Keratinocyte (primary cell): ENCODE results near the gene C16orf95. TPM values are rescaled to one million over a fixed set of nuclear protein-coding genes. Genes with fewer than 3 reads are reported as not detected.

Experiments
- DNase-seq: peaks from one replicate; pipeline ENCODE4 v3.0.0-alpha.2; 2011; ENCODE audit warnings: low read depth, missing footprints, low spot score
- FAIRE-seq: peaks from 2 replicates; lab custom pipeline; 2011; peaks lifted over from hg19 to GRCh38; lab: Jason Lieb, UNC
- H2AFZ ChIP-seq: 2 replicates; pipeline ENCODE4 v1.6.0; 2012; ENCODE audit warnings: low read length, control low read depth, inconsistent platforms; ENCODE audit not compliant: control insufficient read depth
- H3K27ac ChIP-seq: 2 replicates; pipeline ENCODE4 v1.5.1; 2011; ENCODE audit warnings: low read length; ENCODE audit not compliant: control insufficient read depth, insufficient read depth
- H3K27me3 ChIP-seq: 3 replicates; pipeline ENCODE4 v1.6.0; 2011; ENCODE audit warnings: low read length; ENCODE audit not compliant: control insufficient read depth, insufficient read depth; ENCODE audit errors: extremely low read depth
- H3K36me3 ChIP-seq, 2 experiments: 2 replicates in 1 of 2; 3 replicates in 1 of 2; pipeline ENCODE4 v1.5.1; 2011; ENCODE audit warnings: low read length in 2 of 2, mild to moderate bottlenecking in 1 of 2; ENCODE audit not compliant: control insufficient read depth in 2 of 2, insufficient read depth in 2 of 2; ENCODE audit errors: extremely low read depth in 1 of 2
- H3K4me1 ChIP-seq: 3 replicates; pipeline ENCODE4 v1.5.1; 2011; ENCODE audit warnings: low read length; ENCODE audit not compliant: control insufficient read depth, insufficient read depth; ENCODE audit errors: extremely low read depth
- H3K4me2 ChIP-seq: 3 replicates; pipeline ENCODE4 v1.6.0; 2011; ENCODE audit warnings: low read depth, low read length; ENCODE audit not compliant: control insufficient read depth, insufficient read depth; ENCODE audit errors: extremely low read depth
- H3K4me3 ChIP-seq, 3 experiments: fragments of 200-600 bp in 1 of 3; sonication (generic) in 1 of 3; 2 replicates in 2 of 3; 3 replicates in 1 of 3; pipeline ENCODE4 v1.5.1; 2011 to 2016; ENCODE audit warnings: low read length in 3 of 3, mild to moderate bottlenecking in 3 of 3, control low read depth in 2 of 3, inconsistent platforms in 1 of 3, low read depth in 1 of 3, mixed read lengths in 1 of 3, mixed run types in 1 of 3, moderate library complexity in 1 of 3; ENCODE audit not compliant: control insufficient read depth in 2 of 3, insufficient read depth in 2 of 3; ENCODE audit errors: extremely low read depth in 1 of 3
- H3K79me2 ChIP-seq: 2 replicates; pipeline ENCODE4 v1.6.0; 2012; ENCODE audit warnings: low read length; ENCODE audit not compliant: control insufficient read depth, insufficient read depth
- H3K9ac ChIP-seq: 3 replicates; pipeline ENCODE4 v1.6.0; 2011; ENCODE audit warnings: low read length; ENCODE audit not compliant: control insufficient read depth, insufficient read depth; ENCODE audit errors: extremely low read depth
- H3K9me1 ChIP-seq: 3 replicates; pipeline ENCODE4 v1.6.0; 2011; ENCODE audit warnings: low read length; ENCODE audit not compliant: control insufficient read depth, insufficient read depth; ENCODE audit errors: extremely low read depth
- H3K9me3 ChIP-seq: 2 replicates; pipeline ENCODE4 v1.5.1; 2012; ENCODE audit warnings: low read depth, low read length; ENCODE audit not compliant: control insufficient read depth
- H4K20me1 ChIP-seq: 3 replicates; pipeline ENCODE4 v1.6.0; 2011; ENCODE audit warnings: low read length; ENCODE audit not compliant: control insufficient read depth, insufficient read depth; ENCODE audit errors: extremely low read depth
- CTCF ChIP-seq, 3 experiments: IDR thresholded peaks in 1 of 3; conservative IDR thresholded peaks in 1 of 3; optimal IDR thresholded peaks in 1 of 3; 2 replicates in 2 of 3; 3 replicates in 1 of 3; pipeline versions ENCODE3 to v1.5.1; 2011; ENCODE audit warnings: low read length in 3 of 3, mild to moderate bottlenecking in 3 of 3, moderate library complexity in 2 of 3, control low read depth in 1 of 3, inconsistent platforms in 1 of 3; ENCODE audit not compliant: insufficient read depth in 2 of 3; ENCODE audit errors: extremely low read depth in 1 of 3
- EZH2 ChIP-seq: IDR thresholded peaks from one replicate; pipeline ENCODE4 v1.6.1; 2012; ENCODE audit warnings: inconsistent platforms, mild to moderate bottlenecking, low read length, moderate library complexity
- dilution Hi-C: fragments of 300-500 bp; cut with MboI; formaldehyde crosslinking; loops from one replicate; pipeline ENCODE4 v1.7.0; 2020; ENCODE audit warnings: low sequenced_read_pairs; ENCODE audit not compliant: extremely low pct_ligation_motif_present
- polyA plus RNA-seq, 5 experiments: library from polyadenylated mRNA; depleted of rRNA in 3 of 5; stranded (reverse) in 3 of 5; stranded (forward) in 1 of 5; unstranded in 1 of 5; fragments of >200 nt; gene quantifications; 1 replicate in 1 of 5; 2 replicates in 3 of 5; 3 replicates in 1 of 5; pipeline versions ENCODE4 v1.2.1 to v1.2.3, GENCODE V29; 2011 to 2012; ENCODE audit warnings: missing spikeins in 2 of 5, low read depth in 1 of 5, low replicate concordance in 1 of 5

The C16orf95 gene
- polyA plus RNA-seq, 1 donor (not counting 4 experiments of a cell fraction or from before 2014, with no cell fraction given): 1.5 TPM

GRCh38 chr16:87297407-87297806, 19.8 kb downstream of the C16orf95 start:
- Histone ChIP-seq H3K4me3 (no peak overlapping the region), H3K4me2 (no peak overlapping the region), H3K27me3 (no peaks in the 10 kb centered on the region), H3K27ac (no peak overlapping the region), H3K79me2 (no peaks in the 10 kb centered on the region), H3K9ac (no peak overlapping the region), H3K9me1 (no peaks in the 10 kb centered on the region), H2AFZ (no peak overlapping the region), H3K9me3 (no peaks in the 10 kb centered on the region), H4K20me1 (no peaks in the 10 kb centered on the region), H3K4me1 (peaks cover 2% of the 10 kb centered on the region), H3K36me3 (no peaks in the 10 kb centered on the region)
- dilution Hi-C loops: no loop called here
- no peak for TF ChIP-seq EZH2
- no peak for DNase-seq
- FAIRE-seq: no peak

GRCh38 chr16:87295661-87296531, 21.3 kb downstream of the C16orf95 start:
- dilution Hi-C loops: no loop called here
- H3K9ac ChIP-seq: no peak overlapping the region
- H3K27me3 ChIP-seq: no peaks in the 10 kb centered on the region
- no peaks in the 10 kb centered on the region for H3K9me3 ChIP-seq
- H3K27ac ChIP-seq: no peak overlapping the region
- H3K4me3 ChIP-seq: no peak overlapping the region
- TF ChIP-seq EZH2 (no peak), CTCF (optimal IDR thresholded peaks at IDR 0.05 in 1 of 3, IDR thresholded peaks at IDR 0.05 in 1 of 3, conservative IDR thresholded peaks at IDR 0.05 in 1 of 3; ENCODE audit: extremely low read depth in 1 of 3, insufficient read depth in 2 of 3, low read length in 3 of 3) (no peak)
- H3K79me2 ChIP-seq: no peaks in the 10 kb centered on the region
- H3K36me3 ChIP-seq: no peaks in the 10 kb centered on the region
- DNase-seq (no peak), FAIRE-seq (no peak)
- H2AFZ ChIP-seq: no peak overlapping the region
- H3K4me1 ChIP-seq: peaks cover 2% of the 10 kb centered on the region
- no peak overlapping the region for H3K4me2 ChIP-seq
- no peaks in the 10 kb centered on the region for H4K20me1 ChIP-seq
- H3K9me1 ChIP-seq: no peaks in the 10 kb centered on the region
